B cell (primary cell): Measurements from ENCODE around the gene CNR2. TPM values are rescaled to one million over a fixed set of nuclear protein-coding genes. Genes with fewer than 3 reads are reported as not detected.

ENCODE experiments used
- ATAC-seq: fragments of 200-7000 bp; cut with Tn5 transposase; one replicate; pipeline ENCODE4 v1.10.0; 2021; ENCODE audit warnings: low read depth, mild to moderate bottlenecking, moderate number of reproducible peaks, moderate library complexity
- CTCF ChIA-PET: fragments of 350-600 bp; sonication (Branson Sonifier 250); formaldehyde crosslinking; loops from one replicate; lab custom pipeline; 2021; ENCODE audit warnings: antibody characterized with exemption, inconsistent platforms; lab: Charles Lee
- POLR2A ChIA-PET: fragments of 350-600 bp; sonication (Branson Sonifier 250); formaldehyde crosslinking; loops from one replicate; lab custom pipeline; 2021; ENCODE audit warnings: antibody characterized with exemption; lab: Charles Lee
- DNase-seq: peaks from one replicate; pipeline ENCODE4 v3.0.0; 2013
- H2AFZ ChIP-seq: 2 replicates; pipeline ENCODE4 v1.6.1; 2012; ENCODE audit warnings: mild to moderate bottlenecking, low read depth, low read length; ENCODE audit not compliant: insufficient read depth, poor library complexity, severe bottlenecking
- H3K27ac ChIP-seq, 2 donors: 1 replicate in 1 of 2; 2 replicates in 1 of 2; pipeline ENCODE4 v1.5.1; 2012 to 2013; ENCODE audit warnings: low read length in 2 of 2, mild to moderate bottlenecking in 2 of 2, moderate library complexity in 1 of 2
- H3K27me3 ChIP-seq, 4 experiments: fragments of 200-600 bp in 1 of 4; sonication (generic) in 1 of 4; replicated peaks in 1 of 4; 1 replicate in 2 of 4; 2 replicates in 2 of 4; pipeline versions ENCODE4 v1.6.1 to v1.7.0; 2013 to 2016; ENCODE audit warnings: low read length in 3 of 4, mild to moderate bottlenecking in 2 of 4, mixed read lengths in 1 of 4, moderate library complexity in 1 of 4; ENCODE audit not compliant: insufficient read depth in 4 of 4, control insufficient read depth in 3 of 4; ENCODE audit errors: control extremely low read depth in 1 of 4
- H3K36me3 ChIP-seq, 2 experiments: replicated peaks in 1 of 2; 1 replicate in 1 of 2; 2 replicates in 1 of 2; pipeline versions ENCODE4 v1.6.1 to v1.7.1; 2013; ENCODE audit warnings: low read length in 1 of 2; ENCODE audit not compliant: insufficient read depth in 2 of 2, control insufficient read depth in 1 of 2; ENCODE audit errors: control extremely low read depth in 1 of 2, extremely low read depth in 1 of 2
- H3K4me1 ChIP-seq, 2 donors: fragments of 200-600 bp in 1 of 2; sonication (generic) in 1 of 2; 1 replicate in 1 of 2; 2 replicates in 1 of 2; pipeline versions ENCODE4 v1.5.1 to v1.6.1; 2013 to 2017; ENCODE audit warnings: low read length in 2 of 2; ENCODE audit not compliant: control insufficient read depth in 2 of 2, insufficient read depth in 2 of 2
- H3K4me2 ChIP-seq: replicated peaks from 2 replicates; pipeline ENCODE3; 2012; ENCODE audit warnings: mild to moderate bottlenecking, low read depth, low read length; ENCODE audit not compliant: poor library complexity, severe bottlenecking
- H3K4me3 ChIP-seq, 5 experiments: fragments of 200-600 bp in 1 of 5; sonication (generic) in 1 of 5; 1 replicate in 3 of 5; 2 replicates in 2 of 5; pipeline versions ENCODE4 v1.5.1 to v1.7.0; 2011 to 2016; ENCODE audit warnings: low read length in 4 of 5, mild to moderate bottlenecking in 4 of 5, low read depth in 2 of 5, control low read depth in 1 of 5, moderate library complexity in 1 of 5; ENCODE audit not compliant: insufficient read depth in 1 of 5; ENCODE audit errors: control extremely low read depth in 1 of 5, extremely low read depth in 1 of 5
- H3K79me2 ChIP-seq: fragments of 200-600 bp; sonication (generic); one replicate; pipeline ENCODE4 v1.6.0; 2016; ENCODE audit warnings: low read length; ENCODE audit not compliant: control insufficient read depth, insufficient read depth
- H3K9ac ChIP-seq: fragments of 200-600 bp; sonication (generic); 2 replicates; pipeline ENCODE4 v1.6.1; 2017; ENCODE audit warnings: mild to moderate bottlenecking, low read length, moderate library complexity
- H3K9me3 ChIP-seq, 3 donors: one replicate each; pipeline versions ENCODE4 v1.6.1 to v1.7.1; 2013; ENCODE audit warnings: low read length in 2 of 3; ENCODE audit not compliant: control insufficient read depth in 2 of 3, insufficient read depth in 1 of 3; ENCODE audit errors: control extremely low read depth in 1 of 3
- H4K20me1 ChIP-seq: 2 replicates; pipeline ENCODE4 v1.6.0; 2012; ENCODE audit warnings: mild to moderate bottlenecking, low read length; ENCODE audit not compliant: insufficient read depth, control insufficient read depth, poor library complexity, severe bottlenecking
- H3K27ac Mint-ChIP-seq: one replicate; pipeline ENCODE4 v1.8.0; 2021; ENCODE audit warnings: mixed read lengths
- H3K27me3 Mint-ChIP-seq: one replicate; pipeline ENCODE4 v1.8.0; 2021; ENCODE audit warnings: mixed read lengths
- H3K4me1 Mint-ChIP-seq: one replicate; pipeline ENCODE4 v1.8.0; 2021; ENCODE audit warnings: mixed read lengths
- H3K4me3 Mint-ChIP-seq: one replicate; pipeline ENCODE4 v1.8.0; 2021; ENCODE audit warnings: mixed read lengths
- H3K9me3 Mint-ChIP-seq: one replicate; pipeline ENCODE4 v1.8.0; 2022; ENCODE audit warnings: mixed read lengths; ENCODE audit not compliant: insufficient read depth
- EZH2 ChIP-seq: IDR thresholded peaks from 2 replicates; pipeline ENCODE4 v1.6.1; 2012; ENCODE audit warnings: borderline replicate concordance, low read depth, mild to moderate bottlenecking, moderate library complexity, low read length; ENCODE audit not compliant: insufficient read depth, poor library complexity, severe bottlenecking
- WGBS: methylation state at CpG from one replicate; pipeline ENCODE4 v1.1.5; 2013; ENCODE audit warnings: missing lambda C conversion rate; ENCODE audit not compliant: insufficient coverage; 5-methylcytosine and 5-hydroxymethylcytosine counted together
- intact Hi-C: fragments of 100-400 bp; cut with micrococcal nuclease; formaldehyde crosslinking; loops from one replicate; pipeline ENCODE4 v1.10.0; 2022
- polyA plus RNA-seq: library from polyadenylated mRNA; depleted of rRNA; stranded (reverse); fragments of >200 nt; gene quantifications from 2 replicates; pipeline ENCODE4 v1.2.3, GENCODE V29; 2012
- total RNA-seq, 2 donors: library from RNA; stranded (reverse); fragments of 120-200 nt in 1 of 2; gene quantifications; 1 replicate in 1 of 2; 2 replicates in 1 of 2; pipeline versions ENCODE4 v1.2.3 to v1.2.4, GENCODE V29; 2013 to 2022
- TF ChIP-seq, protein P1 (sequence below): fragments of 200-600 bp; IDR thresholded peaks from one replicate; pipeline ENCODE4 v1.8.0; 2022; ENCODE audit warnings: antibody characterized with exemption, mild to moderate bottlenecking

Gene CNR2
- total and polyA plus RNA-seq, 2 donors (not counting 1 experiment from before 2014, with no cell fraction given): 45.6 to 63.4 TPM

DNA sequence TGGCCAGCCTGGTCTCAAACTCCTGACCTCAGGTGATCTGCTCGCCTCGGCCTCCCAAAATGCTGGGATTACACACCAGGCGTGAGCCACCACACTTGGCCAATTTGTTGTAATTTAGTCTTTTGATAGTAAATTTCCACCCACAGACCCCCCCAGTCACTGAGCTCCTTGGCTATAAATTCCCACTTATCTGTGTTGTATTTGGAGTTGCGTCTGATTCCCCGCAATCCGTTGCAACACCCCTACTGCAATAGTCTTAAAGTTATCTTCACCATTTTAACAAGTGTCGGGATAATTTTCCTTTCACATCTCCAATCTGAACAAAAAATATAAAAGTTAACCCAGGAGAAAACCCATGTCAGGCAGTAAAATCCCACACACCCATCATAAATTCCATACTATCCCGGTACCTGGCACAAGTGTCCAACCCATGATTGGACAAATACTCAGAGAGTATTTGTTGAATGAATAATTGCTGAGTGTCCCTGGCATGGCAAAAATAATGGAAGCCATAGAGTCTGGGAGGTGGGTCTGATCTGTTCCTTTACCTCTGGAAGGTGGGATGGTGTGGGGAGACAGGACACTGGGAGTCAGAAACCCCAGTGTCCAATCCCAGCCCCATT lies 9.3 kb upstream of the CNR2 start:
- no peaks in the 10 kb centered on the region for H4K20me1 ChIP-seq
- Mint-ChIP-seq H3K27ac (peak overlapping the region; percentile 28), H3K4me3 (no peak overlapping the region), H3K27me3 (no peaks in the 10 kb centered on the region), H3K4me1 (peaks cover 17% of the 10 kb centered on the region), H3K9me3 (no peaks in the 10 kb centered on the region)
- no peak overlapping the region for H3K4me2 ChIP-seq
- H3K27ac ChIP-seq: no peak overlapping the region
- peaks cover 12 to 22% of the 10 kb centered on the region in 2 donors for H3K4me1 ChIP-seq
- intact Hi-C loops: no loop called here
- H2AFZ ChIP-seq: no peak overlapping the region
- peaks cover 5% of the 10 kb centered on the region for H3K79me2 ChIP-seq
- no peak overlapping the region for H3K9ac ChIP-seq
- TF ChIP-seq, protein P1, sequence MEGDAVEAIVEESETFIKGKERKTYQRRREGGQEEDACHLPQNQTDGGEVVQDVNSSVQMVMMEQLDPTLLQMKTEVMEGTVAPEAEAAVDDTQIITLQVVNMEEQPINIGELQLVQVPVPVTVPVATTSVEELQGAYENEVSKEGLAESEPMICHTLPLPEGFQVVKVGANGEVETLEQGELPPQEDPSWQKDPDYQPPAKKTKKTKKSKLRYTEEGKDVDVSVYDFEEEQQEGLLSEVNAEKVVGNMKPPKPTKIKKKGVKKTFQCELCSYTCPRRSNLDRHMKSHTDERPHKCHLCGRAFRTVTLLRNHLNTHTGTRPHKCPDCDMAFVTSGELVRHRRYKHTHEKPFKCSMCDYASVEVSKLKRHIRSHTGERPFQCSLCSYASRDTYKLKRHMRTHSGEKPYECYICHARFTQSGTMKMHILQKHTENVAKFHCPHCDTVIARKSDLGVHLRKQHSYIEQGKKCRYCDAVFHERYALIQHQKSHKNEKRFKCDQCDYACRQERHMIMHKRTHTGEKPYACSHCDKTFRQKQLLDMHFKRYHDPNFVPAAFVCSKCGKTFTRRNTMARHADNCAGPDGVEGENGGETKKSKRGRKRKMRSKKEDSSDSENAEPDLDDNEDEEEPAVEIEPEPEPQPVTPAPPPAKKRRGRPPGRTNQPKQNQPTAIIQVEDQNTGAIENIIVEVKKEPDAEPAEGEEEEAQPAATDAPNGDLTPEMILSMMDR: no peak
- no peak for TF ChIP-seq EZH2
- ATAC-seq: no peak
- no peak overlapping the region for H3K4me3 ChIP-seq
- H3K36me3 ChIP-seq: no peaks in the 10 kb centered on the region
- no CpG with 5 or more reads among the region's 8 CpGs for WGBS
- POLR2A ChIA-PET: interaction anchor here (0.6 kb wide), 1 partner anchor 44 kb away, joined by 4 read pairs; no protein-coding TSS in a partner anchor
- CTCF ChIA-PET: interaction anchor here (1.0 to 3.5 kb wide), 2 partner anchors 26 to 112 kb away, joined by 3 to 28 read pairs; no protein-coding TSS in a partner anchor
- DNase-seq: no peak
- no peaks in the 10 kb centered on the region for H3K27me3 ChIP-seq
- no peaks in the 10 kb centered on the region for H3K9me3 ChIP-seq
